ENCODE data around the gene MSI2.

The MSI2 gene

DNA sequence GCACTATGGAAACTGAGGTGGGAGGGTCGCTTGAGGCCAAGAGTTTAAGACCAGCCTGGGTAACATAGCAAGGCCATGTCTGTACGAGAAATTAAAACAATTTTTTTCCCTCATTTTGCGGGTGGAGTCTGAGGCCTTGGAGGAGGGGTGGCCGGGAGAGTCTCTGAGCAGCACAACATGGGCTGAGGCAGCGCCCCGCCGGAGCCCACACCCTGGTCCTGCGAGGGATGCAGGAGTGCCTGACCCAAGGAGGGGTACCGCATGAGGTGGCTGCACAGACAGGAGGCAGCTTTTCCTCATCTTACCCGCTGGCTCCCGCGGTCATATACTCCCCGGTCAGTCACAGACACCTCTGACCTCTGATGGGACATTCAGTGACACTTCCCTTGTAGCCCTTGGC, 67.7 kb downstream of the MSI2 start:
- DNase-seq: no peak

DNA sequence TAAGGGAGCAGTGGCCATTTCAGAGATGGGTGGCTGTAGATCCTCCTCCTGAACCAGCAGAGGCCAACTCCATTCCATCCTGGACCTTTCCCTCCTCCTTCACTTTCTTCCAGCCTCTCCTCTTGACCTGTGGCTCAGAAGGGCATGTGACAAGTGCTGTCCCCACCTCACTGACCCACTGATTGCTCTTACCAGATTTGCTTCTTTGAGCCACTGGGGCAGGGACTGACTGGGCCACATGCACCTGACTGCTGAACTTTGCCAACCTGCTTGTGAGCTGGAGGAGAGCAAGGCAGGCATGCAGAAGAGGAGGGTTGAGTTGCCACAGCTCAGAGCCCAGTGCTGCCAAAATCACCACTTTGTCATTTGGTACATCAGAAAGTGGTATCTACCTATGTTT, 68.3 kb downstream of the MSI2 start:
- DNase-seq: no peak

DNA sequence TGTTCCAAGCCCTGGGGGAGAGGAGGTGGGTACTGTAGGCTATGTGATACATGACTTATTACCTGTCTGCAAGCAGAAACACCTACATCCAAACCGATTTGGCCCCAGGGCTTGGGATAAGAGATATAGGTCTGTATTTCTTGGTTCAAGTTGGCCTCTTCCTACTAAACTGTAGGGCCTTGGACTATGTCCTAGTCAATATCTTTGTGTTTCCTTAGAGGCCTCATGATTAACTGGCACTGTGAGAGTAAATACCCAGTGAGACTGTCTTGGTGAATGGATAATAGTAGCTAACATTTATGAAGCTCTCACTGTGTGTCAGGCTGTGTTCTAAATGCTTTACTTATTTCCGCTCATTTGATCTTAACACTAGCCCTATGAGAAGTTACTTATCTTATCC, 70.0 kb downstream of the MSI2 start:
- DNase-seq: no peak

DNA sequence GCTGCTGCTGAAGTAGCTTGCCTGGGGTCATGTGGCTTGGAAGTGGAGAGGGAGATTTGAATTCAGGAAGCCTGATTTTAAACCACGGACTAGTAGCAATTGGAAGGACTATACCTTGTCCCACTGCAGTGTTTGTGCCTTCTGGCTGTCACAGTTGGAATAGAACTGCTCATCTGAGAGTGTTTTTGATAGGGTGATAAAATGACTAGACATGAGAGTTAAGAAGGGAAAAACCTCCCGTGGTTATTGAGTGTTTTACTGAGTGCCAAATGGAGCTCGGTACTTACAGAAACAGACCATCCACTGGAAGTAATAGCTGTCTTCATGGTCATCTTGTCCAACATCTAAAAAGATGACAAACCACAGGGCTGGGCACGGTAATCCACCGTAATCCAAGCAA, 70.4 kb downstream of the MSI2 start:
- no peak for DNase-seq

DNA sequence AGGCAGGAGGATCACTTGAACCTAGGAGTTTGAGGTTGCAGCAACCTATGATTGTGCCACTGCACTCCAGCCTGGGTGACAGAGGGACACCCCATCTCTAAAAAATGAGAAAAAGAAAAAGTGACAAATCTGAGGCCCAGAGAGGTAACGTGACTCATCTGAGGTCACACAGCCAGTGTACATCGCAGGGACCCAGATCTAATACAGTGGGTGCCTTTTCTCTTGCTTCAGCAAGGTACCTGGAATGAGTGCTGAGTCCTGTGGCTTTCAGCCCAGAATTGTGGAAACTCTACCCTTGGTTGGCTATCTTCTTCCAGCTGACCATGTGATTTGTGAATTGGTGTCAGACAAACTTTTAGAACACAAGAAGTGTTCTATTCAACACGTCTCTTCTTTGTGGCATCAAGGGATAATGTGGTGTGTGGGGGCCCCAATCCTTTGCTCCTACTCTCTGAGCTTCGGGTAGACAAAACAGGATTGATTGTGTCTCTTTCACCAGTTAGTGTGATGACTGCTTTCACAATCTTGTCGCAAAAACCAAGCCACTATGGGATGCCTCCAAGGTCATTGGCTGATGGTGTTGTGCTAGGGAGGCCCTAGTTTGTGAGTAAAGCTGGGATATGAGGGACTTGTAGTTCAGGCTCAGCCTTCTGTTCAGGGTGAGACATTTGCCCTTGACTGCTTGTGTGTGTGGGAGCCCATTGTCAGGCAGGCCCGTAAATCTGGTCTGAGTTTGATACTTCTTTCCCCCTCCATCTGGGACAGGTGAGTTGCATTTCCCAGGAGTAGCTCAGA, 71.0 kb downstream of the MSI2 start:
- no peak for DNase-seq

DNA sequence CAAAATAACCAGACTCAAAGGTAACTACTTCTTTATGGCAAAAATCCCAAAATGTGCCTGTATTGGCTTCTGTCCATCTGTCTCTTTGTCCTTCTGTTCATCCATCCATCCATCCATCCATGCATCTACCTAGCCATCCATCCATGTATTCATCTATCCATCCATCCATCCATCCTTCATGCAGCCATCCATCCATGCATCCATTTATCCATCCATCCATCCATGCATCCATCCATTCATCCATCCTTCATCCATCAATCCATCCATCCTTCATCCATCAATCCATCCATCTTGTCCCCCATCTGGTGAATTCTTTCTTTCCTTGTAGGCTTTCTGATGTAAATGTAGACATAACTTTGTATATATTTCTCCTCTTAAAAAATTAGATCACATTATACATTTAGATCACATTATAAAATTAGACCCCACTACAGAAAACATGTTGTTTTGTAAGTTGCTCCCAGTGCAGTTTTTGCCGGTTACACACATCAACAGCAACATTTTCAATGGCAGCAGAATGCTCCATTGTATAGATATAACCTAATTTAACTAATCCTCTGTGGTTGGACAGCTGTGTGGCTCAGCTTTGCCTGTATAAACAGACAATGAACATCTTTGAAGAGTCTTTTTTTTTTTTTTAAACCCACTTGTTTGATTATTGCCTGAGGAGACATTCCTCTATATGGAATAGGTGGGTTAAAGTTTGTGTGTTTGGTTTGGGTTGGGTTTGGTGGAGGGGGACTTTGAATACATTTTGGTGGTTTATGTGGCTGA, 72.0 kb downstream of the MSI2 start:
- no peak for DNase-seq

DNA sequence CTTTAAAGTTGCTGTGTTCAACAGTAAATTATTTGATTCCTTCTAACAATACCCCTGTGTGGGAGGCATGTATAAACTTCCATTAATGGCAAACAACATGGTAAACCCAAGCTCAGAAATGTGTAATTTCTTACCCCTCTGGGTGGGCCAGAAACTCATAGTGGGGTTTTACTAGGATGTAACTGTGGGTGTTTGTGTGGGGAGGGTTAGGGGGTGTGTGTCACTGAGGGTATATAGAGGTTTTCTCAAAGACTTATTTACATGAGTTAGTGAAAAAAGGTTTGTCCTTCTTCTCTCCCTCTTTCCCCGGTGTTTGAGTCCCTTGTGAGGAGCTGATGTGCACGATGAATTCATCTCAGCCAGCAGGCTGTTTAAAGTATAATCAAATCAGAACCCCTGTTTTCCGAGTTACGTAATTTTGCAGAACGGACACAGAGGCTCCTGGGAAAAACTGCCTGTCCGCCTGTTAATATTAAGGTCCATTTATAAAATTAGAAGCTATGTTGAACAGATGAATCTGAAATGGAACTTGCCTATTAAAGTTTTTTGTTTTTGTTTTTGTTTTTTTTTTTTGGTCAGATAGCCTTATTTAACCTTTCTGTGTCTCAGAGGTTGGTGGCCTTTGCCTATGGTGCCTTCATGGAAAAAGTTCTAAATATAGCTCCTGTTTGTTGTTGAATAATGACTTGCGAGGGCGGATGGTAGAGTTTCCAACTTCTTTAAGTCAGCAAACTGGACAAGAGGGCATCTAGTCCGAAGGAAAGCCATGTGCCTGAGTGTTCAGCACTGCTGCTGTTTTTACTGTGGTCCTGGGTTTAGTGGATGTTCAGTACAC, 73.3 kb downstream of the MSI2 start:
- no peak for DNase-seq

DNA sequence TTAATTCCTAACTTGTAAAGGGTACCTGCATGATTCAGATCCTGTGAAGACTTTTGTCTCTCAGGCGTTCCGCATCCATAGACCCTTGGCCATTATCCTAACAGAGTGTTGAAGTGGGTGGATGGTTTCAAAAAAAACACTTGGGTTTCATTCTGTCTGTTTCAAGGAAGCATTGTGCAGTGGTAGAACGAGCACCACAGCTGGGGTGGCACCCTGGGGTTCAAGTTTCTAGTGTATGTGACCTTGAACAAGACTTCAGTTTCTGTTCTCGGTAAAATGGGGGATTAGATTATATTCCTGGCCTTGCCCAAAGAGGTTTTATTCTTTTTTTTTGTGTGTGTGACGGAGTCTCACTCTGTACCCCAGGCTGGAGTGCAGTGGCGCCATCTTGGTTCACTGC, 74.3 kb downstream of the MSI2 start:
- no peak for DNase-seq

DNA sequence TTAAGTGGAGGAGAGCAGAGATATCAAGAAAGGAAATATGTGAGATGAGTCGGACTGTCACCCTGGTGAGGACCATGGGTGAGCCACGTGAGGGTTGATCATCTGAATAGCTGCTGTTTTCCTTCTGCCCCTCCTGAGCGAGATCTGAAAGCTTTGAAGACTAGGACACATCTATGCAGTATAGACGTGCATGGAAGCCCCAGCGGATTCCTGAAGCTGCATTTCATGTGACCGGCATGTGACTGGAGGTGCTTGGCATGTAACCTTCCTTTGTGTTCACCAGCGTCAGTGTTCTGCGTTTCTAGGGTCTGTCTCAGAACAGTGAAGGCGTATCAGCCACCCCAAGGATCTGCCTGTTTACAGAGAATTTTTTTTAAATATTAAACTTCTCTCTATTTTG, 75.1 kb downstream of the MSI2 start:
- no peak for DNase-seq

DNA sequence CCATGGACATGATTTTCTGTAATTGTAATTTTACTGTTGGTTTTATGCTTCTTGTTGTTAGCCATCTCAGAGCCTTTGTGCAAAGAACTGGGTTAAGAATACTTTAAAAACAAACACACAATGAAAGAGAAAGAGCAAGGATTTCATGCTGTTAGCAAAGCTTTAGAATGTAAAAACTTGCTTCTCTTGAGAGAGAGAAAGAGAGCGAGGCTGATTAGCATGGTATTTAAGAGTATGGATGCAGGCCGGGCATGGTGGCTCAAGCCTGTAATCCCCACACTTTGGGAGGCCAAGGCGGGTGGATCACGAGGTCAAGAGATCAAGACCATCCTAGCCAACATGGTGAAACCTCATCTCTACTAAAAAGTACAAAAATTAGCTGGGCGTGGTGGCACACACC, 76.2 kb downstream of the MSI2 start:
- no peak for DNase-seq

DNA sequence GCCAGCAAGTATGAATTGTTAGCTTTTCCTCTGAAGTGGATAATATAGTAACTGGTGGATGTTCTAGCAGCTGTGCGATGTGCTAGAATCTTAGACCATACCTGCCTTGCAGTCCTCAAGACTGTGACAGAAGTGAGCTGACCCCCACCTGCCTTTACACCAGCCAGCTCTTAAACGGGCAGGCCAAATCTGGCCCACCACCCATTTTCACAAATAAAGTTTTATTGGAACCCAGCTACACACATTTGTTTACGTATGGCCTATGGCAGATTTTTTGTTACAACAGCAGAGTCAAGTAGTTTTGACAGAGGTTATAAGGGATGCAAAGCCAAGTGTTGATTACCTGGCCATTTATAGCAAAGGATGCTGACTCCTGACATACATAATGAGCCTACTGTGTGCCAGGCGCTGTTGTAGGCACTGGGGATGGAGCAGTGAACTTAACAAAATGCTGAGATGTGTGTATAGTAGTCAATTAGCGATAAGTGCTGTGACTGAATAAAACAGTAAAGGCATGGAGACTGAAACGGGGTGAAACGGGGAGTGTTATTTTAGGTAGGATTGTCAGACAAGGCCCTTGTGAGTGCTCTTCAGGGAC, 79.0 kb downstream of the MSI2 start:
- no peak for DNase-seq

DNA sequence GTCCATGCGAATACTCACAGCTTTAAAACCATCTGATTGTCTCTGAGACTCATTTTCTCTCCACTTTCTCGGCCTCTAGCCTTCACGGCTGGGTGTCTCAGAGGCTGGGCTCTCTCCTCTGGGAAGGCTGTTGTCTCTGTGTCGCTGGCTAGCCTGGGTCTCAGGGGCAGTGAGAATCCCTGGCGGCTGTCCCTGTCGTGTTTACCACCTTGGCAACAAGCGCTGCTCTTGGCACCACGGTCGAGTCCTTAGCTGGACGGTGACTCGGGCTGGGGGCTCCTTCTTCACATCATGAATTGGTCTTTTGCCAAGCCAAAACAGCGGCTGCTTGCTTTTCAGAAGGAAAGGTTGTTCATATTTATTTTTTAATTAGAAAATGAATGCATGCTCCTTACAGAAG, 81.1 kb downstream of the MSI2 start:
- no peak for DNase-seq

DNA sequence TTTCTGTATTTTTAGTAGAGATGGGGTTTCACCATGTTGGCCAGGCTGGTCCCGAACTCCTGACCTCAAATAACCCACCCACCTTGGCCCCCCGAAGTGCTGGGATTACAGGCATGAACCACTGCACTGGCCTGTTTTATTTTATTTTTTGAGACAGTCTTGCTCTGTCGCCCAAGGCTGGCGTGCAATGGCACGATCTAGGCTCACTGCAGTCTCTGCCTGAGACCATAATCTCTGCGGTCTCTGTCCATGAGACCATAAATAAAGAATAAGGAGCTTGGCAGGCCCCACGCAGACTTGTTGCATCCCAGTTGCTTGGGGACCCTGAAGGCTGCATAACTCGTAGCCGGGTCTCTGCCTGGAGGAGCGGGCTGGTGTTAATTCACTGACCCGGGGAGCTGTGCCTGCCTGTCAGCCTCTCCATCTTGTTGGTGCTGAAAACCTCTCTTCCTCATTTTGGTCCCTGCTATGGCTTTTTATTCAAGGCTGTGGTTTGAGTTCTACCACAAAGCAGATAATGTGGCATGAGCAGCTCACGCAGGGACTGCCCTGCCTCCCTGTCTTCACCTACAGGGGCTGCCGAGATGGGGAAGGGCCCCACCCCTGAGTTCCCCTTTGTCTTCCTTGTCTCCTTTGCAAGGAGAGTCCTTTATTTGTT, 82.1 kb downstream of the MSI2 start:
- no peak for DNase-seq

DNA sequence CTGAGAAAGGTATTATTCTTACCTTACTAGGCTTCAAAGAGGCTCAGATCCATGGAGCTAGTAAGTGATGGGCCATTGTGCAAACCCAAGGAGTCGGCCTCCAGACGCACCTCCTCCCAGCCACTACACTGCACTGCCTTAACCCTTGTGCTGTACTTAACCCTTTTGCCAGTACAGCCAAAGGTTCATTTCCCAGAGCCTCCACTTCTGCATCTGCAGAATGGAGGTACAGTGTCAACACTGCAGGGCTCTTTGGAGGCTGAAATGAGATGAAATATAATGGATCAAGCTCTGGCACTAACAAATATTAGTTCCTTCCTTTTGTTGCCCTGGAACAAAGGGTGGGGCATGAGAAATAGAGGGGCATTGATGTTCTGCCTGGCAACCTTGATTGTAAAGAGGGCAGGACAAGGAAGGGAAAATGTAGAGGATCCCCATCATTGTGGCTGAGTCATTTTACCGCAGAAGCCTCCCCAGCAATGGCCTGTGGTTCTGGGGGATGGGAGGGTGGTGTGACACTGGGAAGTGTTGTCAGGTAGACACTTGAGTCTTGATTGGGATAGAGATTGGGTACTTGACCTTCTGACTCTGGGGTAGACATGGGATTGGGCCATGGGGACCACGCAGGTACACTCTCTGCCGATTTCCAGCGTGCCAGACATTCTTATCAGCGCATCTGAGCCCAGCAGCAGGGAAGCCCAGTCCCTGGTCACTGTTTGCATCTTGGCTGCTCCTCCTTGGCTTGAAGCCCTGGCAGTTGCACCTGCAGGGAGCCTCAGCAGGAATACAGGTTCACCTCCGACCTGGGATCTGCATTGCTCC, 84.0 kb downstream of the MSI2 start:
- DNase-seq: no peak

DNA sequence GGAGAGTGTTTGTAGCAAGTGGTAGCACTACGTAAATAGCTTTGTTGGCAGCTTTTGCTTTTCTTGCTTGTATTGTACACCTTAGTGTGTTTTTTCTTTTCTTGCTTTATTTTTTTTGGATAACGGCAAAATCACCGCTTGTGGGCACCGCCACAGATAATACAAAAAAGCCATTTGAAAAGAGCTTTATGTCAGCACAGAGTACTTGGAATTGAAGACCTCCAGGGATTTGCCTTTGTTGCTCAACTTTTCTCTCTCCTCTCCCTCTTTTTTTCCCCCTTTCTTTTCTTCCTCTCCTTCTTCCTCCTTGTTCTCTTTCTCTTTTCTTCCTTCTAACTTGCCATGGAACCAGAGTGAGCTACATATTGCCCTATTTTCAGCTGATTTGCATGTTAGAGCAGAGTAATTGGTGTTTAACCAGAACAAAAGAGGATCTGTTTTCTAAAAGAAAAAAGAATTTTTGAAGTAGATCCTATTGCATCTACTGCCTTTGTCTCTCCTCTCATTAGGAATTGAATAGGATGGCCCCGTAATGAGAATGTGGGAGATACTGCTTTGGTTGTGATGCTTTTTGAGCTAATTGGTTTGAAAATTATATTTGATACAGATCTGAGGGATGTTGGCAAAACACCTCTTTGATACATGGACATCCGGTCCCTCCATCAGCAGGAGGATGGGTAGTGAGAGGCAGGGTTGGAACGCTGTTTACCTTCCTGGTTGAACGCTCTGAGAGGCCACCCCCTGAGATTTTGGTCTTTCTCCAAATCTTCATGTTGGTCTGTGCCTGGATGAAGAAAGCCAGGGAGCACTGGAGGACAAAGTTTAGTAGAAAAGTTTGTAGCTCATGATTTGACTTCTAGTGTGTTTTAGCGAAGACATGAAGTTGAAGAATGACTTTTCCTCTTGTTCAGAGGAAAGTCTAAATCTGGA, 85.6 kb downstream of the MSI2 start:
- no peak for DNase-seq

DNA sequence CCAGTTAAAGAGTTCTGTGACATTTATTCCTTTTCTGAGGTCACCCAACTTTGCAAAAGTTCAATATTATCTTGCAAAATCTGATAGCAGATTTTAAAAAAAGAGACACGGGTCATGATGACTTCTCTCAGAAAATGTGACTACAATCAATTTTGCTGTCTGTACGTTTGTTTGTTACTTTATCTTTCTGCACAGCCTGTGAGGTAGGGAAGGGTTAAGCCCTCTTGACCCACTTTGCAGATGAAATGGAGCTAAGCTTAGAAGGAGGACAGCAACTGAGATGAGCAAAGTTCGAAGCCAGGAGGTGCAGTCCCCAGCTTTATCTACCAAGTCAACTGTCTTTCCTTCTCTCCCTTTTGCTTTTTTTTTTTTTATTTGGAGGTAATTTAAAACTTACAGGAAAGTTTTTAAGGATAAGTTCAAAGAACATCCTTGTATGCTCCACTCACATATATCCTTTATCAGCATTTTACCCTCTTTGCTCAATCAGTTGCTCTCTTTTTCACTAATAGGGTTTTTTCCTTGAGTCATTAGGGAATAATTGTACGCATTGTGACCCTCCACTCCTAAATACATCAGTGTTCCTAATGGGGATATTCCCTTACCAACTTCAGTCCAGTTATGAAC, 86.8 kb downstream of the MSI2 start:
- no peak for DNase-seq

DNA sequence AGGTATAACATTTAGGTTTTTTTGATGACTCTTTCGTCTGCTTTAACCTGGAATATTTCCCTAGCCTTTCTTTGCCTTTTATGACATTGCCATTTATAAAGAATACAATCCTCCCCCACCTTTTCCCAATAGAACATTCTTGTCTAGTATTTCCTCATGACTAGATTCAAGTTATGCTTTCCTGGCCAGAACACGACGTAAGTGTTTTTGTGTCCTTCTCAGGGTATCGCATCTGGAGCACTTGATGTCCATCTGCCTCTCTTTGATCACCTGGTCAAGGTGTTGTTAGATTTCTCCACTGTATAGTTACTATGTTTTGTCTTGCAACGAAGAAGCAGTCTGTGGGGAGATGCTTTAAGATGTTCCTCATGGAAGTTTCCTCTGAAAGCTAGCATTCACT, 87.4 kb downstream of the MSI2 start:
- DNase-seq: no peak

DNA sequence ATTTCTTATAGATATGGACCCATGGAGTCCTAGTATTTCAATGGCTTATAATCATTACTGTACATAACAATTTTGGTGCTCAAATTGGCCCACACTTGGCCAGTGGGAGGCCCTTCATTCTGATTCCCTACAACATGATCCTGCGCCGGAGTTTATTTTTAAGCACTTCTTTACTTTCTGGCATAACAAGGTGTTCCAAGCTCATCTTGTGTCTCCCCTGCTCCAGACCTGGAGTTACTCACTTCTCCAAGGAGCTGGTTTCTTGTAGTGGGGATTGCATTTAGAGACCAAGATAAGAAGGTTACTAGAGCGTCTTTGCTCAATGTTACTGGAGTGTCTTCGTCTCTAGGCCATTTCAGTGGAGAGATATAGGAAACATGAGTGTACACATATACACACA, 87.9 kb downstream of the MSI2 start:
- no peak for DNase-seq

DNA sequence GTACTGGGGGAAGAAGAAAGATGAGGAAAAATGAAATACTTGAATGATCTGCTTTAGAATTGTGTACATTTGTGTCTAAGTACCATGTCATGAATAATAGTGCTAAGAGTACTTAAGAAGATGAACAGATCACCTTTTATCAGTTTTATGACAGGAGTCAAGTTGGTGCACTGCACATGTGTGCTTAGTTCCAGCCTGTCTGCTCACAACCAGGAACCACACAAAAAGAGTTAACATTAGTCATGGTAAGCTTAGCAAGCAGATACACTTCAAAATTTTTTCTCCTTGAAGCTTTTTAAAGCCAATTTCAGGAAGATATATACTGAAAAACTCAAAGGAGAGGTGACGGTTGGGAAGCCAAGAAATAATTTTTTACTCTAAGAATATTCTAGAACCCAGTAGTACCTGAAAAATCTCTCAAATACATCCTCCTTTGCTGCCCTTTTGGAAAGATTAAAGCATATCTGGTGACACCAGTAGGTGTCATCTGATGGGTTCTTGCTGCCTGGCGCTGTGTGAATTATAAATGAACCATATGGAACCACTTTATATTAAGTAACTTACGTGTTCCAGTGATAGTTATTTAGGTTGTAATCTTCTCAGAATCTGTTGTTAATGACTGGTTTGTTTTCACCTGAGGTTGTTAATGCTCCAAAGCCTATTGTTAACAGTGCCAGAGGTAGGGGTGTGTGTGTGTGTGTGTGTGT, 93.4 kb downstream of the MSI2 start:
- no peak for DNase-seq

Data from stimulated activated CD4-positive, alpha-beta T cell treated with anti-CD3 and anti-CD28 coated beads, Interleukin-15, amount 100 ng/mL, for 24 hours (primary cell).